Sigmoid colon (tissue), 7 donors: ENCODE measurements around the gene BCCIP. TPM values are rescaled to one million over a fixed set of nuclear protein-coding genes. Genes with fewer than 3 reads are reported as not detected.

Experiments
- DNase-seq: peaks from one replicate; pipeline ENCODE4 v3.0.0-alpha.2; 2019
- H3K27ac ChIP-seq, 4 donors: fragments of 200-600 bp; sonication (generic); one replicate each; pipeline ENCODE4 v1.5.1; 2016 to 2019; ENCODE audit warnings: mild to moderate bottlenecking in 1 of 4
- H3K27me3 ChIP-seq, 3 donors: fragments of 200-600 bp; sonication (generic); one replicate each; pipeline ENCODE4 v1.5.1; 2019; ENCODE audit warnings: mild to moderate bottlenecking in 1 of 3
- H3K36me3 ChIP-seq, 4 donors: fragments of 200-600 bp; sonication (generic); one replicate each; pipeline ENCODE4 v1.5.1; 2016 to 2019
- H3K4me1 ChIP-seq, 4 donors: fragments of 200-600 bp; sonication (generic); one replicate each; pipeline ENCODE4 v1.5.1; 2017 to 2019
- H3K4me3 ChIP-seq, 4 donors: fragments of 200-600 bp; sonication (generic); one replicate each; pipeline ENCODE4 v1.5.1; 2017 to 2019; ENCODE audit warnings: mild to moderate bottlenecking in 2 of 4, moderate library complexity in 1 of 4
- H3K9me3 ChIP-seq, 4 donors: fragments of 200-600 bp in 3 of 4; sonication (generic) in 3 of 4; one replicate each; pipeline versions ENCODE4 v1.5.1 to v1.6.1; 2013 to 2019
- EP300 ChIP-seq, 4 donors: sonication (generic); formaldehyde crosslinking; IDR thresholded peaks; one replicate each; pipeline ENCODE4 v1.6.1; 2017; ENCODE audit warnings: antibody characterized with exemption in 4 of 4
- POLR2A ChIP-seq, 2 donors: fragments of 450-650 bp; IDR thresholded peaks; one replicate each; pipeline ENCODE4 v1.6.1; 2016; ENCODE audit warnings: antibody characterized with exemption in 2 of 2, mild to moderate bottlenecking in 2 of 2, moderate library complexity in 2 of 2
- POLR2AphosphoS5 ChIP-seq, 4 donors: sonication (generic); formaldehyde crosslinking; IDR thresholded peaks; one replicate each; pipeline ENCODE4 v1.6.1; 2017; ENCODE audit warnings: antibody characterized with exemption in 4 of 4
- WGBS, 2 donors: extraction: QIAGEN DNeasy Blood & Tissue Kit; methylation state at CpG; one replicate each; pipeline ENCODE4 v1.1.7; 2013; 5-methylcytosine and 5-hydroxymethylcytosine counted together
- intact Hi-C: fragments of 100-400 bp; cut with DNase I; formaldehyde crosslinking; loops from one replicate; pipeline ENCODE4 v1.15.1; 2023
- polyA plus RNA-seq, 3 donors: library from polyadenylated mRNA; stranded (reverse); fragments of 200-250 nt; gene quantifications; one replicate each; pipeline ENCODE4 v1.2.3, GENCODE V29; 2013
- total RNA-seq, 4 donors: library from RNA; depleted of rRNA; stranded (reverse); fragments of >200 nt; gene quantifications; one replicate each; pipeline ENCODE4 v1.1.0, GENCODE V29; 2016
- TF ChIP-seq, protein P1 (sequence below), 4 experiments: fragments of 450-650 bp in 3 of 4; fragments of 200-600 bp in 1 of 4; IDR thresholded peaks; one replicate each; pipeline ENCODE4 v1.5.1; 2016 to 2019; ENCODE audit warnings: antibody characterized with exemption in 4 of 4, mild to moderate bottlenecking in 3 of 4, moderate library complexity in 2 of 4
- donor health status: healthy with polysubstance abuse.
- donor health status: Bipolar disorder and iron deficiency.
- donor health status: healthy.

BCCIP gene
- total and polyA plus RNA-seq, 7 donors, result 37.7 to 61.4 (median 49.9) TPM

DNA sequence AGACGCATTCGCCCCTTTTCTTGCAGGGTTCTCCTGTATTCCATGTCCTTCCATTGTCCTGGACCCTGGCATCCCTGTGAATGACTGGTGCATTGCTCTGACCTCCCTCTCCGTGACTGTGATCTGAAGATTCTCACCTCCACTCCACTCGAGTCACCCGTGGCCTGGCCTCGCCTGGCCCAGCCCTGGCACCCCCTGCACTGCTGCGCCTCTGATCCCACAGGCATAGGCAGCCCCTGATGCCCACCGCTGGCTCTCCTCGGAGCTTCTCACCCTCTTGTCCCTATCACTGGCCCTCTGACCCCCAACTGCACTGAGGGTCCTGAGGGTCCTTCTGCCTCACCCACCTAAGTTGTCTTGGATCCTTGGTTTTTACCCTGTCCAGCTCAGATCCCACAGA lies 45.5 kb upstream of the BCCIP start:
- 91 to 93% methylated on average over 9 of the region's 9 CpGs for WGBS, 2 donors
- intact Hi-C loops, result no loop called here
- Histone ChIP-seq H3K4me1 (no peaks in the 10 kb centered on the region), H3K27me3 (no peaks in the 10 kb centered on the region), H3K27ac (no peak overlapping the region), H3K9me3 (no peaks in the 10 kb centered on the region), H3K4me3 (no peak overlapping the region), H3K36me3 (no peaks in the 10 kb centered on the region)
- no peak for TF ChIP-seq EP300 (IDR thresholded peaks at IDR 0.05)
- no peak for TF ChIP-seq POLR2A (IDR thresholded peaks at IDR 0.05)
- TF ChIP-seq, protein P1, sequence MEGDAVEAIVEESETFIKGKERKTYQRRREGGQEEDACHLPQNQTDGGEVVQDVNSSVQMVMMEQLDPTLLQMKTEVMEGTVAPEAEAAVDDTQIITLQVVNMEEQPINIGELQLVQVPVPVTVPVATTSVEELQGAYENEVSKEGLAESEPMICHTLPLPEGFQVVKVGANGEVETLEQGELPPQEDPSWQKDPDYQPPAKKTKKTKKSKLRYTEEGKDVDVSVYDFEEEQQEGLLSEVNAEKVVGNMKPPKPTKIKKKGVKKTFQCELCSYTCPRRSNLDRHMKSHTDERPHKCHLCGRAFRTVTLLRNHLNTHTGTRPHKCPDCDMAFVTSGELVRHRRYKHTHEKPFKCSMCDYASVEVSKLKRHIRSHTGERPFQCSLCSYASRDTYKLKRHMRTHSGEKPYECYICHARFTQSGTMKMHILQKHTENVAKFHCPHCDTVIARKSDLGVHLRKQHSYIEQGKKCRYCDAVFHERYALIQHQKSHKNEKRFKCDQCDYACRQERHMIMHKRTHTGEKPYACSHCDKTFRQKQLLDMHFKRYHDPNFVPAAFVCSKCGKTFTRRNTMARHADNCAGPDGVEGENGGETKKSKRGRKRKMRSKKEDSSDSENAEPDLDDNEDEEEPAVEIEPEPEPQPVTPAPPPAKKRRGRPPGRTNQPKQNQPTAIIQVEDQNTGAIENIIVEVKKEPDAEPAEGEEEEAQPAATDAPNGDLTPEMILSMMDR (IDR thresholded peaks at IDR 0.05), result no peak
- TF ChIP-seq POLR2AphosphoS5 (IDR thresholded peaks at IDR 0.05), result no peak
- DNase-seq, result no peak

DNA sequence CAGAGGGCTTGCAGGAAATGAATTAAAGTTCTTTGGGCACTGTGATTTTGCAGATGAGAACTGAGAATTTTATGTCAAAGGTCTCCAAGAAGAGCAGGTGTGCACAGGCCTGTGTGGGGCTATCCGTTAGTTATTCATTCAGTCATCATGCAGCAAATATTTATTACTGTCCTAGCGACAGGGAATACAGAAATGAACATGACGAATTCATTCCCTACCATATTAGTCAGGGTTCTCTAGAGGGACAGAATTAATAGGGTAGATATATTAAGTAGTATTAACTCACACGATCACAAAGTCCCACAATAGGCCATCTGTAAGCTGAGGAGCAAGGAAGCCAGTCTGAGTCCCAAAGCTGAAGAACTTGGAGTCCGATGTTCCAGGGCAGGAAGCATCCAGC lies 44.8 kb upstream of the BCCIP start:
- Histone ChIP-seq H3K4me3 (no peak overlapping the region), H3K27ac (no peak overlapping the region), H3K9me3 (no peaks in the 10 kb centered on the region), H3K4me1 (no peaks in the 10 kb centered on the region), H3K27me3 (no peaks in the 10 kb centered on the region), H3K36me3 (no peaks in the 10 kb centered on the region)
- WGBS, 2 donors, result 53 to 64% methylated on average over 5 of the region's 5 CpGs
- TF ChIP-seq EP300 (IDR thresholded peaks at IDR 0.05) (no peak), POLR2A (IDR thresholded peaks at IDR 0.05) (no peak), POLR2AphosphoS5 (IDR thresholded peaks at IDR 0.05) (no peak)
- TF ChIP-seq, protein P1 (IDR thresholded peaks at IDR 0.05), result no peak
- DNase-seq, result no peak
- intact Hi-C loops, result no loop called here

DNA sequence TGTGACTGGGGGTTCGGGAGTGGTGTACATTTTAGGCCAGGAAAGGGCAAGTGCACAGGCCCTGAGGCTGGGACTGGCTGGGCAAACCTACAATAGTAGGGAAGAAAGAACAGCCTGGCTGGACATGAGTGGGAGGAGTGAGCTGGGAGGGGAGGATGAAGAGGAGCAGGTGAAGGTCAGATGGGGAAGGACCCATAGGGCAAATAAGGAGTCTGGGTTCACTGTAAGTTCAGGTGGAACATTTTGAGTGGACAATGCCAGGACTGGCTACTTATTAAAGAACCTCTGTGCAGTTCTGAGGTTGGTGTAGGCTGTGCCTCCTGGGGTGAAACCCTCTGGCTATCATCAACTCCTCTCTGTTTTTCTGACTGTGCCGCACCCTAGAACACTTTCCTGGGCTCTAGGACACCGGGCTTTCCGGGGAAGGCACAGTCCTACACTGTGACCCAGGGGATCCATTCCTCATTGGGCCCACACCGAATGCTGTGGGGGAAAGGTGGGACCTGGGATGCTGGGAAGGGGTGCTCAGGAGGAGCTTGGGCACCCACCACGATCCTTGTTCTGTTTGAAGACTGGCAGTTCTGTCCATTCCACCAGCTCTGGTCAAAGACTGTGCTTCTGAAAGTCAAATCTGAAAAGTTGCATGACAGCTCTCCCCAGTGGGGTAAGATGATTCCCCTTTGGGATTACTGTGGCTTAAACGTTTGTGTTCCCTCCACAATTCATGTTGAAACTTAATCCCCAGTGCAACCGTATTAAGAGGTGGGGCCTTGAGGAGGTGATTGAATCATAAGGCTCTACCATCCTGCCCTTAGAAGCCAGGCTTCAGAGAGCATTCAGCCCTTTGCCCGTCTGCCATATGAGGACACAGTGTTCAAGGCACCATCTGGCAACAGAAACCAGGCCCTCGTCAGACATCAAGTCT lies 43.7 kb upstream of the BCCIP start:
- intact Hi-C loops, result no loop called here
- H3K9me3 ChIP-seq, result no peaks in the 10 kb centered on the region
- no peaks in the 10 kb centered on the region for H3K27me3 ChIP-seq
- no peak overlapping the region for H3K4me3 ChIP-seq
- 80 to 84% methylated on average over 10 of the region's 10 CpGs for WGBS, 2 donors
- no peak for DNase-seq
- TF ChIP-seq, protein P1 (IDR thresholded peaks at IDR 0.05), result no peak
- TF ChIP-seq POLR2A (IDR thresholded peaks at IDR 0.05), result no peak
- TF ChIP-seq POLR2AphosphoS5 (IDR thresholded peaks at IDR 0.05), result no peak
- TF ChIP-seq EP300 (IDR thresholded peaks at IDR 0.05), result no peak
- no peaks in the 10 kb centered on the region for H3K4me1 ChIP-seq
- no peak overlapping the region for H3K27ac ChIP-seq
- no peaks in the 10 kb centered on the region for H3K36me3 ChIP-seq

DNA sequence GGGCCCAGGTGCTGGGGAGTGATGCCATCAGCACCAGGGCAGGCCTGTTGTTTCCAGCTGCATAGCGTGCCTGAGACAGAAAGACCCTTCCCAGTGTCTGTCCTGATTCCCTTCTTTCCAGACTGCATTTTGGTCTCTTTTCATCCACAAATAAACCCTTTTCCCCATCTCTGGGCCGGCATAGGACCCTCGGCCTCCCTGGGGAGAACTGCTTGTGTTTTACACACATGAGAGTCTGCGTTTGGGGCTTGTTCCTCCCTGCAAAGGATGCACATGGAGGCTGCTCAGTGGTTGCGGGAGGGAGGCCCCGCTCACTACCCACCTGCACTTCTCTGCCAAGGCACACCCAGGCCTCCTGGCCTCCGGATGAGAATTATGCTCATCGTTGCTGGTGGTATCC lies 42.0 kb upstream of the BCCIP start:
- Histone ChIP-seq H3K27me3 (no peaks in the 10 kb centered on the region), H3K9me3 (no peaks in the 10 kb centered on the region), H3K27ac (no peak overlapping the region), H3K4me1 (no peaks in the 10 kb centered on the region), H3K4me3 (no peak overlapping the region), H3K36me3 (no peaks in the 10 kb centered on the region)
- no peak for TF ChIP-seq POLR2A (IDR thresholded peaks at IDR 0.05)
- no peak for TF ChIP-seq POLR2AphosphoS5 (IDR thresholded peaks at IDR 0.05)
- no peak for TF ChIP-seq EP300 (IDR thresholded peaks at IDR 0.05)
- TF ChIP-seq, protein P1 (IDR thresholded peaks at IDR 0.05), result no peak
- intact Hi-C loops, result no loop called here
- DNase-seq, result no peak
- WGBS, 2 donors, result 94 to 95% methylated on average over 8 of the region's 8 CpGs
